Upper lobe of left lung (tissue), 6 donors: ENCODE data around the gene RCE1. TPM values are rescaled to one million over a fixed set of nuclear protein-coding genes. Genes with fewer than 3 reads are reported as not detected.
A peak's percentile ranks its signal among the peaks of the same experiment; 100 is the strongest.

Experiments
- ATAC-seq, 2 donors: fragments of 200-7000 bp; cut with Tn5 transposase; one replicate each; pipeline ENCODE4 v1.9.1; 2022; ENCODE audit warnings: mild to moderate bottlenecking in 2 of 2, moderate library complexity in 2 of 2; ENCODE audit not compliant: low FRiP score in 2 of 2
- DNase-seq, 2 donors: peaks; one replicate each; pipeline ENCODE4 v3.0.0-alpha.2; 2019 to 2020
- H3K27ac ChIP-seq, 4 donors: fragments of 200-600 bp; sonication (generic); one replicate each; pipeline ENCODE4 v1.5.1; 2016 to 2019
- H3K27me3 ChIP-seq, 4 donors: fragments of 200-600 bp; sonication (generic); one replicate each; pipeline ENCODE4 v1.5.1; 2017 to 2019
- H3K36me3 ChIP-seq, 4 donors: fragments of 200-600 bp; sonication (generic); one replicate each; pipeline ENCODE4 v1.5.1; 2016 to 2019
- H3K4me1 ChIP-seq, 4 donors: fragments of 200-600 bp; sonication (generic); one replicate each; pipeline ENCODE4 v1.5.1; 2018 to 2019
- H3K4me3 ChIP-seq, 4 donors: fragments of 200-600 bp; sonication (generic); one replicate each; pipeline ENCODE4 v1.5.1; 2017 to 2019; ENCODE audit warnings: mild to moderate bottlenecking in 2 of 4, moderate library complexity in 1 of 4
- H3K9me3 ChIP-seq, 4 donors: fragments of 200-600 bp; sonication (generic); one replicate each; pipeline ENCODE4 v1.5.1; 2018 to 2019
- CTCF ChIP-seq, 6 experiments: fragments of 450-650 bp in 4 of 6; fragments of 200-600 bp in 2 of 6; sonication (generic) in 2 of 6; IDR thresholded peaks; one replicate each; pipeline ENCODE4 v1.5.1; 2016 to 2019; ENCODE audit warnings: antibody characterized with exemption in 6 of 6
- EP300 ChIP-seq, 4 donors: sonication (generic); formaldehyde crosslinking; IDR thresholded peaks; one replicate each; pipeline ENCODE4 v1.5.1; 2017; ENCODE audit warnings: antibody characterized with exemption in 4 of 4, control low read depth in 2 of 4
- POLR2A ChIP-seq, 4 donors: fragments of 450-650 bp; IDR thresholded peaks; one replicate each; pipeline ENCODE4 v1.5.1; 2016 to 2017; ENCODE audit warnings: antibody characterized with exemption in 4 of 4, mild to moderate bottlenecking in 2 of 4
- POLR2AphosphoS5 ChIP-seq, 2 donors: sonication (generic); formaldehyde crosslinking; IDR thresholded peaks; one replicate each; pipeline ENCODE4 v1.5.1; 2017; ENCODE audit warnings: antibody characterized with exemption in 2 of 2
- WGBS, 2 donors: methylation state at CpG; one replicate each; pipeline ENCODE4 v1.1.5; 2017 to 2018; 5-methylcytosine and 5-hydroxymethylcytosine counted together
- total RNA-seq, 6 donors: library from RNA; depleted of rRNA in 4 of 6; stranded (reverse); fragments of >200 nt in 4 of 6; gene quantifications; one replicate each; pipeline versions ENCODE4 v1.1.0 to v1.2.1, GENCODE V29; 2016 to 2021
- donor health status: DM: no; HTN: no; CAD: no; lungs with moderate emphysema.
- donor health status: DM: no; HTN: yes; CAD: no; lungs with severe emphysema.

RCE1 gene
- total RNA-seq, 6 donors from 2014 or later, result 7.2 to 28.6 (median 17.5) TPM

GRCh38 chr11:66840317-66841091 is 2.7 kb upstream of the RCE1 start:
- Histone ChIP-seq H3K4me1 (peaks cover 19 to 41% (median 31%) of the 10 kb centered on the region in 4 donors), H3K9me3 (no peaks in the 10 kb centered on the region), H3K36me3 (peaks cover 0 to 20% (median 3%) of the 10 kb centered on the region in 4 donors), H3K27ac (no peak overlapping the region), H3K4me3 (no peak overlapping the region), H3K27me3 (no peaks in the 10 kb centered on the region)
- 78 to 89% methylated on average over 4 of the region's 4 CpGs for WGBS, 2 donors
- TF ChIP-seq CTCF (IDR thresholded peaks at IDR 0.05) (no peak), POLR2A (IDR thresholded peaks at IDR 0.05) (no peak), POLR2AphosphoS5 (IDR thresholded peaks at IDR 0.05) (no peak), EP300 (IDR thresholded peaks at IDR 0.05) (no peak)
- ATAC-seq (no peak), DNase-seq (no peak)

- no peak for TF ChIP-seq POLR2A (IDR thresholded peaks at IDR 0.05)
- TF ChIP-seq POLR2AphosphoS5 (IDR thresholded peaks at IDR 0.05), result no peak
- TF ChIP-seq EP300 (IDR thresholded peaks at IDR 0.05), result no peak
- no peak for TF ChIP-seq CTCF (IDR thresholded peaks at IDR 0.05)
- 88 to 89% methylated on average over 7 of the region's 7 CpGs for WGBS, 2 donors
- ATAC-seq, result no peak
- Histone ChIP-seq H3K4me1 (peaks cover 19 to 41% (median 31%) of the 10 kb centered on the region in 4 donors), H3K4me3 (peak overlapping the region; percentile 74 to 97 (median 86)), H3K27ac (peak overlapping the region in 3 of 4 donors; percentile 94 to 99 (median 99)), H3K9me3 (no peaks in the 10 kb centered on the region), H3K27me3 (no peaks in the 10 kb centered on the region), H3K36me3 (peaks cover 0 to 33% (median 13%) of the 10 kb centered on the region in 4 donors)
- no peak for DNase-seq
Observed at GRCh38 chr11:66841861-66842260, 1.4 kb upstream of the RCE1 start.

GRCh38 chr11:66842501-66842895 is 743 bp upstream of the RCE1 start:
- Histone ChIP-seq H3K9me3 (no peaks in the 10 kb centered on the region), H3K4me1 (peaks cover 19 to 41% (median 31%) of the 10 kb centered on the region in 4 donors), H3K36me3 (peaks cover 0 to 38% (median 17%) of the 10 kb centered on the region in 4 donors), H3K4me3 (peak overlapping the region; percentile 74 to 97 (median 86)), H3K27ac (peak overlapping the region; percentile 94 to 99 (median 98)), H3K27me3 (no peaks in the 10 kb centered on the region)
- ATAC-seq, result no peak
- peak in 1 of 2 donors; percentile 16 for DNase-seq
- TF ChIP-seq POLR2AphosphoS5 (IDR thresholded peaks at IDR 0.05) (no peak), EP300 (IDR thresholded peaks at IDR 0.05) (no peak), CTCF (IDR thresholded peaks at IDR 0.05) (no peak), POLR2A (IDR thresholded peaks at IDR 0.05) (no peak)
- 3 to 5% methylated on average over 6 to 11 of the region's 11 CpGs for WGBS, 2 donors

GRCh38 chr11:66843776-66844495 is 695 bp downstream of the RCE1 start:
- Histone ChIP-seq H3K27me3 (no peaks in the 10 kb centered on the region), H3K36me3 (peaks cover 0 to 43% (median 27%) of the 10 kb centered on the region in 4 donors), H3K4me3 (peak overlapping the region; percentile 74 to 94 (median 82)), H3K4me1 (peaks cover 19 to 41% (median 31%) of the 10 kb centered on the region in 4 donors), H3K27ac (peak overlapping the region; percentile 94 to 99 (median 98)), H3K9me3 (no peaks in the 10 kb centered on the region)
- DNase-seq, result no peak
- no peak for TF ChIP-seq POLR2A (IDR thresholded peaks at IDR 0.05)
- TF ChIP-seq CTCF (IDR thresholded peaks at IDR 0.05), result no peak
- no peak for TF ChIP-seq POLR2AphosphoS5 (IDR thresholded peaks at IDR 0.05)
- no peak for TF ChIP-seq EP300 (IDR thresholded peaks at IDR 0.05)
- ATAC-seq, result no peak
- WGBS, 2 donors, result 13 to 29% methylated on average over 10 to 16 of the region's 16 CpGs
